Right forelimb (tissue), 1 donor: ENCODE data around the gene NSFL1C.
A peak's percentile ranks its signal among the peaks of the same experiment; 100 is the strongest.
"Not testable (repeated sequence)": the region's sequence is repeated elsewhere in the genome, so short reads cannot be mapped to it uniquely, and the experiment has no call there.

Experiments
- DNase-seq: peaks from one replicate; pipeline ENCODE4 v3.0.0-alpha.2; 2018

The NSFL1C gene

DNA sequence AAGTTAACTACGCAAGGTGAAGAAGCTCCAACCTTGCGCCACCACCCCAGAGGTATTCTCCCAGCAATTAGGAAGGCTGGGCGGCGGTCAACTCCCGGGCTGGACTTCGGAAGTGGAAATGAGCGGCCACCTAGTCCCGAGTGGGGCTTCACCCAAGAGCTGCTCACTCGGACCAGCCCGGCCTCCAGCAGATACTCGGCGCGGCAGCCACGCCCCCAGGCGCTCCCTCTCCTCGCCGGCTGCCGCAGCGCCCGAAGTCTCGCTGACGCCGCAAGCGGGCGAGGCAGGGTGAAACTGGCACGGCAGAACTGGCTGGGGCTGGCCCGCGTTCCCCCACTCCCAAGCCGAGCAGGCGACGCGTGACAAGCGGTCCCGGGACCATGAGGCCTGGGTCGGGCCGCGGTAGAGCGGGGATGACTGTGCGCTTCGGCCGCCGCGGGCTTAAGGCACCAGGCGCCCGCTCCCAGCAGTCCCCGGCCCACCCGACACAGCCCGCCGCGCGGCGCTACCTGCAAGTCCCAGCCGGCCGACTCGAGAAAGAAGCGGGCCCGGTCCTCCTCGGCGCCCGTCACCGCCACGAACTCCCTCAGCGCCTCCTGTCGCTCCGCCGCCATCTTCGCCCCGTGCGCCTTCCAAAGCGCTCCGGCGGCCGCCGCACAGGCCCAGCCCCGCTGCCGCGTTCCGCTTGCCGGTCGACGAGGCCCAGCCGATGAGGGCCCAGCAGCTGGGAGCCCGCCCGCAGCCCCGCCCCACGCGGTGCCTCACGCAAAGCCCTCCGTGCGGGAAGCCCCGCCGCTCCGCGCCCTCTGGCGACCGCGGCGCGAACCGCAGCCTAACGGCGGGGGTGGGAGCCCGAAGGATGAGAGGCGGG is at the start of gene NSFL1C:
Gene NSFL1C (minus strand): TSS at position 639 of the 871 bp plus-strand sequence. CDS start 25 bp downstream, at position 614.
- peak; percentile 98 for DNase-seq

DNA sequence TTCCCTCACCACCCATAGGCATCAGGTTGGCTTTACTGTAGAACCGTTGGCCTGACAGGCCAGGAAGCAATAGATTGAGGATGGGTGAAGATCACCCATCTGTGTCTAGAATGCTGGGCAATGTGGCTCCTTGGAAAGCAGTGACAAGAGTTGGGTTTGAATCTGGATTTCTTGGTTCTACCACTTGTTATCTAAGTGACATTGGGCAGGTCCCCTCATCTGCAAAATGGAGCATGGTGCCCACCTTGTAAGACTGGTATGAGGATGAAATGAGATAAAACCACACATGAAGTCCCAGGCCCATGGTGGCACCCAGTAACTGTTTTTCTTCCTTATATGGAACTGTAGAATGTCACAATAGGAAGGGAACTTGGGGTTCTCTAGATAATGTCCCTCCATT is 47.2 kb upstream of the NSFL1C start:
- no peak for DNase-seq

DNA sequence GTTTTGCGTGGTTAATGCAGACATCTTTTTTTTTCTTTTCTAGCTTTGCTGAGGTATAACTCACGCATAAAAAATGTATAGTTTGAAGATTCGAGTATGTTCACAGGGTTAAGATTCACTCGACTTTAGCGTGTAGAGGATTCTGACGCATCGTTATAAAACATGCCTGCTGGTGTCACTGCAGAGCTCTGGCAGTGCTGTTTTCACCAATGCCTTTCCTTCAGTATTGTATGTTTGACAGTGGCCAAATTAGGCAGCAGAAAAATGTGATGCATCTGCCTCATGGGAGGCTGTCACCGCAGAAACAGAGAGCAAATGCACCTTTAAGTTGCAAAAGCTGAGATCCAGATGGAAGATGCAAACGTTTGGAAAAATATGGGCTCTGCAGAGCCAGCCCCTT is 42.6 kb upstream of the NSFL1C start:
- DNase-seq = no peak

DNA sequence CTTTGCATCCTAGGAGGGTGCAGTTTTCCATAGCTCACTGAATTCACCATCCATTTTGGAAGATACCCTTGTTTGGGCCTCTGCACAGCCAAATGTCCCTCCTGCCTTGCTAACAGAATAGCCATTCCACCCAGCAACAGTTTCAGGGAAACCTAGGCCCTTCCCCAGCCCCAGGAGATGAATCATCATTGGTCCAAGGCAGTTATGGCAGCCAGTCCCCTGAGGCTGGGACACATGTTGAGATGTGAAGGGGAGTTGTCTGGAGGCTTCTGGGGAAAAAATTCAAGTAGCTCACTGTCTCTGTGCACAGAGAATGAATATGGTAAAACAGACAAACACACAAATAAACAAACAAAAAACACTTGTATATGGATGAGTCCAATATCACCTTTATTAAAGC is 41.9 kb upstream of the NSFL1C start:
- no peak for DNase-seq

DNA sequence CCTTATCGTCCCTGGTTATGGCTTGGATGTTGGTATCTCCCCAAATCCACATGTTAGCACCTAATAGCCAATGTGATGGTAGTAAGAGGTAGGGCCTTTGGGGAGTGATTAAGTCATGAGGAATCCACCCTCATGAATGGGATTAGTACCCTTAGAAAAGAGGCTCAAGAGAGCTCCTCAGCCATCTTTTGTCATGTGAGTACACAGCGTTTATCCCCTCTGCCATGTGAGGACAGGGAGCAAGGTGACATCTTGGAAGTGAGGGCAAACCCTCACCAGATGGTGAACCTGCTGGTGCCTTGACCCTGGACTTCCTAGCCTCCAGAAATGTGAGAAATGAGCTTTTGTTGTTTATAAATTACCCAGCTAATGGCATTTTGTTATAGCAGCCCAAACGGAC is 40.6 kb upstream of the NSFL1C start:
- no peak for DNase-seq

DNA sequence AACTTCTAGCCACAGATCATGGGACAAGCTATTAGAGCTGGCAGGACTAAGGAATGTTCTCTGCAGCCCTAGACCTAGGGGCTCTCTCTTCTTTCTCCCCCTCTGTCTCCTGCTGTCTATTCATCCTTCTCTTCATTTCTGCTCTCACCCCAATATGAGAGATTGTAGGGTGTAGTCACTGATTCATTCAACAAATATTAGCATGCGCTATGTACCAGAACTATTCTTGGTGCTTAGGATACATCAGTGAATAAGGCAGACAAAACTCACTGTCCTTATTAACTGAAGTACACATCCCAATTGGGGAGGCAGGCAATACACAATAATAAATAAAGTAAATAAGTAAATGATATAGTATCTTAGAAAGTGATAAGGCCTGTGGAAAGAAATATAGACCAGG is 39.2 kb upstream of the NSFL1C start:
- no peak for DNase-seq

DNA sequence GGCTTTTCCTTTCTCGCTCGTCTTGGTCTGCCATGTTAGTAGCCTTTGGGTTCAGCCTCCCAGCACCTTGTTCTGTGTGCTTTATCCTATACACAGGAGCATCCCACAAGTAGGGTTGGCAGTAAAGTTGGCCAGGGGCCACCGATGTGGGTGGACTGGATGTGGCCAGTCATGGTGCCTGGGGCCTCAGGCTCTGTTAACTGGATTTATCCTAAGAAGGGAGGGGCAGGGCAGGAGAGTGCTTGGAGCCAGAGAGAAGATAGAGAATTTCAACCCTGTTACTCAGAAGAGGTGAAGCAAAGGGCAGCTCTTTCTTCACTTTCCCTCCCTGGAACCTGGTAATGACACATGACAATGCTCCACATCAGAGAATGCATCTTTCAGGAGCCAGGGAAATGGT is 38.7 kb upstream of the NSFL1C start:
- no peak for DNase-seq

DNA sequence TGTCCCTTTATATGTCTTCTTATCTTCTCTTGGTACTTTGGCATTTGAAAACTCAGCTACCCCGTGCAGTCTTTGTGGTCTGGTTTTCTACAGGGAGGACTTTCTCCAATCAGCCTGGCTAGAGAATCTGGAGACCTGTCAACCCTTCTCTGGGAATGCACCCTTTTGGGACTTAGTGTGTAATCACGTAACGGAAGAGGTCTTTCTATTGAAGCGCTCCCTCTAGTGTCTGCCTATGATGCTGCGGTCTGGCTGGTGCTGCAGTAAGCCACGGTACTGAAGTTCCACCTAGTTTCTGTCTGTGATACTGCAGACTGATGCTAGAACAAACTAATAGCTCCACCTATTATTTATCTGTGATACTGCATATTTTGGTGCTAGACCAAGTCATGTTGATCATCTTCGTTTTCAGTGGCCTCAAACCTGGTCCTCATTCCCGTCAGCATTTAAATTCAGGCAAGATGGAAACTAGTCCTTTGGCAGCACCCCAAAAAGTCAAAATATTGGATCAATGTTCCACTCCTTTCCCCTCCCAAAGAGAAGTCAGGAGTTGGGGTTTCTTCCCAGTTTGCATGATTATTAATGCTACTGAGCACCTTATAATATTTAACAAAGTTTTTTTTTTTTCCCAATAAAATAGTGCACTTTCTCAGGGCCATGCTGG is 37.0 kb upstream of the NSFL1C start:
- DNase-seq = peak; percentile 54

DNA sequence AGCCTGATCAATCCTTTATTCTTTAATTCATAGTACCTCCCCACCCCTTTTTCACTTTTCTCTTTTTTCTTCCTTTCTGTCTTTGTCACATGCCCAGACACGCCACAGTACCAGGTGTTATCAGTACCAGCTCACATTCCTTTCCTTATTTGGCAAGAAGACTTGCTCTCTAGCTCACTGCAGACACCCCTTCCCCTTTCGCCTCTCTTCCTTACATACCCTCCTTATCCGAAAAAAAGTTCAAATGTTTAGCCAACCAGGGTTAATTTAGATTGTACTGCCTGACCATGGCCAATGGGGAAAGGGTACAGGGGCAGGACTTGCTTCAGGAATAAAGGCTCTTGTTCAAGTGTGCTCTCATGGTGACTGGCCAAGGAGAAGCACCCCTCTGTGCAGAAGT is 33.8 kb upstream of the NSFL1C start:
- DNase-seq = no peak

DNA sequence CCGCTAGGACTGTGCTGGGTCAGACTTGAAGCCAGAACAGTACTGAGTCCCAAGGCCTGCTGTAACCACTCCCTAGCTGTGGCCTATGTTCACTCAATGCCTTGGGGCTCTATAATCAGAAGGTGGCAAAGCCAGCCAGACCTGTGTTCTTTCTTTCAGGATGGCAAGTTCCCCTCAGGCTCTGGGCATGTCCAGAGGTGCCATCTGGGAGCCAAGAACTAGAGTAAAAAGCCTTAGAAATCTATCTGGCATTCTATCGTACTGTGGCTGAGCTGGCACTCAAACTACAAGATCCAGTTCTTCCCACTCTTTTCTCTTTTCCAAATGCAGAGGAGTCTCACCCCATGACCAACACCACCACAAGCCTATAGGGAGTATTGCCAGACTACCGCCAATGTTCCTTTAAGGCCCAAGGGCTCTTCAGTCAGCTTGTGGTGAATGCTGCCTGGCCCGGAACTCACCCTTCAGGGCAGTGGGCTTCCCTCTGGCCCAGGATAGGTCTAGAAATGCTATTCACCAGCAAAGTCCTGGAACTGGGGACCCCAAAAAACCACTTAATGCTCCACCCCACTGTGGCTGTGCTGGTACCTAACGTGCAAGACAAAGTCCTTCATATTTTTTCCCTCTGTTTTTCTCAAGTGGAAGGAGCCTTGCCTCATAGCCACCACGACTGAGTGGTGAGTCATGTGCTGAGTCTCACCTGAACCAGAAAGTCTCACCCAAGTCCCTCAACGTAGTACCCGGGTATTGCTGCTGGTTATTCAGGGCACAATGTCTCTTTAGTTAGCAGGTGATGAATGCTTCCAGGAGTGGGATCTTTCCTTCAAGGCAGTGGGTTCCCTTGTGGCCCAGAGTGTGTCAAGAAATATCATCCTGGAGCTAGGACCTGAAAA is 33.1 kb upstream of the NSFL1C start:
- DNase-seq = no peak

DNA sequence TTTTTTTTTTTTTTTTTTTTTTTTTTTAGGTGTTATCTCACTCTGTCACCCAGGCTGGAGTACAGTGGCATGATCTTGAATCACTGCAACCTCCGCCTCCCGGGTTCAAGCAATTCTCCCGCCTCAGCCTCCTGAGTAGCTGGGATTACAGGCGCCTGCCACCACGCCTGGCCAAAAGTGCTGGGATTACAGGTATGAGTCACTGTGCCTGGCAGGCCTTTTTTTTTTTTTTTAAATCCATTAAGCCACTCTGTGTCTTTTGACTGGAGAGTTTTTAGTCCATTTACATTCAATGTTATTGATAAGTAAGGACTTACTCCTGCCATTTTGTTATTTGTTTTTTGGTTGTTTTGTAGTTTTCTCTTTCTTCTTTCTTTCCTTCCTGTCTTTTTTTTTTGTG is 30.7 kb upstream of the NSFL1C start:
- not testable (repeated sequence) for DNase-seq

DNA sequence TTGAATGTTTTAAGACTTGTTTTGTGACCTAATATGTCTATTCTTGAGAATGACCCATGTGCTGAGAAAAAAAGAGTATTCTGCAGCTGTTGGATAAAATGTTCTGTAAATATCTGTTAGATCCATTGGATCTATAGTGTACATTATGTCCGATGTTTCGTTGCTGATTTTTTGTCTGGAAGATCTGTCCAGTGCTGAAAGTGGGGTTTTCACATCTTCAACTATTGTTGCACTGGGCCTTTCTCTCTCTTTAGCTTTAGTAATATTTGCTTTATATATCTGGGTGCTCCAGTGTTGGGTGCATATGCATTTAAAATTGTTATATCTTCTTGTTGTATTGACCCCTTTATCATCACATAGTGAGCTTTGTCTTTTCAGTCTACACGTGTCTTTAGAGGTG is 30.3 kb upstream of the NSFL1C start:
- no peak for DNase-seq

DNA sequence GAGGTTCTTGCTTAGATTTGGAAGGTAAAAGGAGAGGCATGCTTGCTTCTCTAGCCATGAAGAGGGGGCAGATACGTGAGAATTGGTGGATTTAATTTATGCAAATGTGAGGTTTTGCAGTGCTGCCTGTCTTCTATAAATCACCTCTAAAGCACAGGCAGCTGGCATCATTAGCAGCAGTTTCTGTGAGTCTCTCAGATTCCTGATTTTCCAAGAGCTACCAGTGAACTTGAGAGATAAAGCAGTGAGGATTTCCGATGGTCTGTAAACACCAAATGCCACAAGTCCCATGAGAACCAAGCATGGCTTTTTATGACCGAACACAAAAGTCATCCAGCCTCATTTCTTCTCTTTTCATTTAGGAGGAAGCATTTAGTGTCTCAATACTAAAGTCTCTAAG is 27.8 kb upstream of the NSFL1C start:
- no peak for DNase-seq

DNA sequence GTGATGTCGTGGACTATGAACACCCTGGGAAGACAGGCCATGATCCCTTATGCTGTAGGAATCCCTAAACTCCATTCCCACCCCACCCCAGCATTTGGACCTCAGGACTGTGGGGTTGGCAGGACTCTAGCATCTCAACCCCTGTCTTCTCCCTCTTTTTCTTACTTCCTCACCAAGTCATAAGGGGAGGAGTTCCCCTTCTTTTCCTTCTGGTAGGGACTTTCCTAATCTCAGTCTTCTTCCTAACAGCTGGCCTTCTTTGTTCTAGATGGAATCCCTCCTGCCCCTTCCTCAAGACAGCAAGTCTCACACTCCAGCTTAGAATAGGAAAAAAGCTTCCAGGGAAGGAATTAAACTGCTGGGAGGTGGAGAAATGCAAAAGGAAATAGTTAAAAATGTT is 26.9 kb upstream of the NSFL1C start:
- DNase-seq = no peak

DNA sequence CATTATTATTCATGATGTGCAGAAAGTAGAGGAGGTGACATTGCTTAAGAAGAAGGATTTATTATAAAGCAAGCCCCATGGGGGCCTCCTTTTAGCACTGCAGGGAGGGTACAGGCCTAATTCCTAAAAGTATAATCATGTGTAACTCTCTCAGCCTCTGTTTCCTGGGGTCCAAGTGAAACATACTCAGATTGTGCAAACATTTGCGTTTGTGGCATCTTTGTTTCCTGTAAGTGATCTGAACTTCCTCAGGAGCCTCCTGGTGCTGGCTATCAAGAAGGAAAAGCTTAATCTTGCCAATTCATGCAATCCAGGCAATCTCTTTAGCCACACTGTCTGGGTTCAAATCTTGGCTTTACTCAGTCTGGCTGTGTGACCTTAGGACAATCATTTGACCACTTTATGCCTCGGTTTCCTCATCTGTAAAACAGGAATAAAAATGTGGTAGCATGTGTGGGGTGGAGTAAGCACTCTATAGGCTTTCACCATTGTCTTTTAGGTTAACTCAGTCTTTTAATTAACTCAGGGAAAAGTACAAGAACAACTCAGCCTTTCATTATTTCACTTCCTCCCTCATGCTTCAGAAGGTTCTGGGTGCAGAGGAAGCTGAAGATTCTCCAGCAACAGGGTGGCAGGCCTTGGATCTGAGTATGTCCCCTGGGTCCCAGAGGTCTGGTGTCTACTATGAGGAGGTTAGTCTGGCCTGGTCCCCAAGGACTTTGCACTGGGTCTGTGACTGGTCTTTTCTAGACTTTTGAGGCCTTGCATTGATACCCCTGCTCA is 25.4 kb upstream of the NSFL1C start:
- no peak for DNase-seq

DNA sequence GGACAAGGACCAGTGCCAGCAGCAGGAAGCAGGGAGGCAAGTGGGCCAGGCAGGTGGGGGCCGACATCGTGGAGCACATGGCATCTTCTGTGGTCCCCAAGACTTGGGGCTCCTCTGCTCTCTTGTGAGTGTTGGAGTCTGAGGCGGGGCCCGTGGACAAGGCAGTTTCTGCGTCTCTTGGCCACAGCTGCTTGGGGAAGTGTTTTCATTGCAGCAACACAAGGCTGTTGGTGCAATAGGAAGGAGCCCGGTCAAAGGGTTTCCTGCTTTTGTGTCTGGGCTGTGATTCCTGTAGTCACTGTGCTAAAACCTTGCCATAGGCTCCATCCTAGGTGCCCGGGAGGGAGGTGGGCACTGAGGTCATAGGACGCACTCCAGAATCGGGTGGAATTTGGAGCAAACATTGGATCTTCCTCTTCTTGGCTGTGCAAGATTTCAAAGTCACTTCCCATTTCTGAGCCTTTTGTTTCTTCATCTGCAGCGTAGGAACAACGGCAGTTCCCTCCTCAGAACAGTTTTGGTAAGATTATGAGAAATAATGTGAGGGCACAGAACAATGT is 24.7 kb upstream of the NSFL1C start, which contains the start of gene SIRPB2:
Gene SIRPB2 (minus strand): TSS at position 140 of the 560 bp plus-strand sequence. CDS start 61 bp downstream, at position 79.
- DNase-seq = no peak

DNA sequence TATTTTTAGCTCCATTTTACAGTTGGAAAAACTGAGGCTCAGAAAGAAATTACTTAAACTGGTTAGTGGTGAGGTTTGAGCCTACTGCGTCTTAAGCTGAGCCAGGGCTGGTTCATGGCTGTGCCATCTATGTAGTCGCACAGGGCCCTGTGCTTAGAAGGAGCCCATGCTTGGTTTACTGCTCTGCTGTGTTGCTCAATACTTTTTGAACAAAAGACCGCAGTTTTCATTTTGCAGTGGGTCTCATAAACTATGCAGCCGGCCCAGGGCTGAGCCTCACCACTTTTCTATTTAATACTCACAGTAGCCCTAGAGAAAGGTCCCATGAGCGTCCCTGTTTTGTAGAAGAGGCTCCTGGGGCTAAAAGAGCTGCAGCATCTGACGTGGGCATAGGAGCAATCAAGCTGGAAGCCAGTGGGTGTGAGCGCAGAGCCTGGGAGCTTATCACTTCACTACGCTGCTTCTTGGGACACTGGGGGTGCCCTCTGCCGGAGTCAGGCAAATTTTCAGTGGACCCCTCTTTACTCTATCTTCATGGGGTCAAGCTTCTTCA is 24.1 kb upstream of the NSFL1C start:
- DNase-seq = no peak

DNA sequence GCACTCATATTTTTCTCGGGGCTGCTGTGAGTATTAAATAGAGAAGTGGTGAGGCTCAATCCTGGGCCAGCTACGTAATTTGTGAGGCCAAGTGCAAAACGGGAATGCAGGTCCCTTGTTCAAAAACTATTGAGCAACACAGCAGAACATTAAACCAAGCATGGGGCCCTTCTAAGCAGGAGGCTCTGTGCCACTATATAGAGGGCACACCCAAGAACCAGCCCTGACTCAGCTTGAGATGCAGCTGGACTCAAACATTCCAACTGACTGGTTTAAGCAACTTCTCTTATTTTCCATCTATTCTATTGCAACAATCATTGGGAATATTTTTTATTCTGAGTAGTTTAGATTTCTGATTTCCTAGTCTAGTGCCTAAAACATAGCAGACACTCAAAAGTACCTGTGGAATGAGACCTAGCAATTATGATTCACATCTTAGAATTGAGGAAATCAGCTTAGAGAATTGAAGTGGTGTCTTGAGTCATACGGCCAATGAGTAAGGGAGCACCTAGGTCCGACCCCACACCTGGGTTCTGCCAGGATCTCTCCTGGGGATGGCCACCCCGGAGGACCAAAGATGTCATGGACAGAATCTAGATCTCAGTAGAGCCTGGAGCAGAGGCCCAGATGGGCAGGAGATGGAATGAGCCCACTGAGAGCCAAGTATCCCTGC is 23.3 kb upstream of the NSFL1C start:
- no peak for DNase-seq

DNA sequence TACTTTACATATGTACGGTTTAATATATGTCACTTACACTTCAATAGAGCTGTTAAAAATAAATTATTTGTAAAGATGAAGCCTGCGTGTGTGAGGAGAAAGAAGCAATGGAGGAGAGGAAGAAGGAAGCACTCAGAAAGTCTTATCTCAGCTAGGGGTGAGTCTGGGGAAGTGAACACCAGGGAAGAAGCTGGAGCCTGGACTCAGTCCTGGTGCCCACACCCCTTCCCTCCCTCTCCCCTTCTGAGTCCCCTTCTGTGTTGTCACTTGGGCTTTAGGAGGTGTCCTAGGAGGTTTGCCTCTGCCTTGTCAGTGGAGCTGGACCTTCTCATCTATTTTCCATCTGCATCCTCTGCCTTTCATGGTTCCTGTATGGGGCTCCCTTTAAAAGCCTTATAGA is 22.7 kb upstream of the NSFL1C start:
- DNase-seq = no peak

DNA sequence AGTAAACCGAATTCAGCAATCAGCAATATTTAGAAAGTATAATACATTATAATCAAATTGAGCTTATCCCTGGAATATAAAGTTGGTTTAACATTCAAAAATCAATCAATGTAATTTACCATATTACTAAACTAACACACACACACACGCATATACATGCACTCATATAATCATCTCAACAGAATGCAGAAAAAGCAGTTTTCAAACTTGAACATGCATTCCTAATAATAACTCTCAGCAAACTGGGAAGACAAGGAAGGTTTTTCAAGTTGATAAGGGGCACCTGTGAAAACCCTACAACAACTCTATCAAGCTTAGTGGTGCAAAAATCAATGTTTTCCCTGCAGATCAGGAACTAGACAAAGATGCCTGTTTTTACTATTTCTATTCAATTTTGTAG is 19.9 kb upstream of the NSFL1C start:
- DNase-seq = no peak

DNA sequence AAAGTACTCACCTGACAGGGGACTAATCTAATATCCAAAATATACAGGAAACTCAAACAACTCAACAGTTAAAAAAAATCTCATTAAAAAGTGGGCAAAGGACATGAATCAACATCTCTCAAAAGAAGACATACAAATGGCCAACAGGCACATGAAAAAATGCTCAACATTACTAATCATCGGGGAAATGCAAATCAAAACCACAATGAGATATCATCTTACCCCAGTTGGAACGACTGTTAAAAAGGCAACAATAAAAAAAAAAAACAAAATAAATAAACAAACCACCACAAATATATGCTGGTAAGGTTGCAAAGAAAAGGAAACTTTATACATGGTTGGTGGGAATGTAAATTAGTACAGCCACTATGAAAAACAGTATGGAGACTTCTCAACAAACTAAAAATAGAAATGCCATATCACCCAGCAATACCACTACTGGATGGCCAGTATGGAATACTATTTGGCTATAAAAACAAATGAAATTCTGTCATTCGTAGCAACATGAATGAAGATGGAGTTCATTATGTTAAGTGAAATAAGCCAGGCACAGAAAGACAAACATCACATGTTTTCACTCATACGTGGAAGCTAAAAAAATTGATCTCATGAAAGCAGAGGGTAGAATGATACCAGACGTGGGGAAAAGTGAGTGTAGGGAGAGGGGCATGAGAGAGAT is 17.9 kb upstream of the NSFL1C start:
- no peak for DNase-seq
